HuH-7 (cell line): ENCODE data around the gene RGS5.

Experiments used
- DNase-seq: peaks from one replicate; pipeline ENCODE4 v3.0.0; 2011; ENCODE audit warnings: low spot score

Gene RGS5

DNA sequence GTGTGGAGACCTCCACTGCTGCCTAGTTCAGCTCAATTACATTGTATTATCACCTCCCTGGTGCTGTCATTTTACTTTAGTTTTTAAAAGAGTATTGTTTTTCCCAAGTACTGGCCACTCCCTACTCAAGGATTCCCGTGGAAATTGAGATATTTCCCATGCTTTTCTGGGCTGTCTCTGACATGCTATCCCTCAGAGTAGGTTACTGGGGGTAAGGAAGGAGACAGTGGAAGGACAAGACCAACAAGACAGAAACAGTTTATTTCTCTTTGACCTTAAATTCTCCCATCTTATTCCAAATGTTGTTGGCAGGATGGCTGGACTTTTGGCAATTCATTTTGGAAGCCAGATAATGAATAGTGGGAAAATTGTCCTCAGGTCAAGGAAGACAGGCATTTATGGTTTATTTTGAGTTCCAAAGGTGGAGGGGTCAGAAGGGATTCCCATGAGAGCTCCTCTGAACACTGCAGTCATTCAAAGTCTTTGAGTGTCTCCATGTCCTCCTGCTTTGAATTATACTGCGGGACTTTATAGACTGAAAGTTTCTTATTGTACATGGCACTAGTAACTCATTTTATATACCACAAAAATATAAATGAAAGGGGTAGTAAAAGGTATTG lies 20.3 kb downstream of the RGS5 start:
- no peak for DNase-seq

DNA sequence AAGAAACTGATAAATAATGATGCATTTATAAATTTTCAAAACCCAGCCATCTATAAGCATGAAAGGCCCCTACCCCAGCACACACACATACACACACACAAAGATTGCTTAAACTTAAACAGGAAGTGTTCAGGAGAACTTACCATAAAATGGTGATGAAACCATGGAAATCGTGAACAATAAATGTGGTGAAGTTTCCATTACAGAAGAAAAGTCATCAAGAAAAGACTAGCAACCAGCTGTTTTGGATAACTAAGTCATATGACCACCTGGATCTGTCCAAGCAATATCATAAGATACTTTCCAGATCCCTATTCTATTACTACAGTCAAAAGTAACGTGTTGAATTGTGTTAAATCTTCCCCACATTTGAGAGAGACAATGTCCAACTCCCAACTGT lies 24.1 kb downstream of the RGS5 start:
- no peak for DNase-seq

DNA sequence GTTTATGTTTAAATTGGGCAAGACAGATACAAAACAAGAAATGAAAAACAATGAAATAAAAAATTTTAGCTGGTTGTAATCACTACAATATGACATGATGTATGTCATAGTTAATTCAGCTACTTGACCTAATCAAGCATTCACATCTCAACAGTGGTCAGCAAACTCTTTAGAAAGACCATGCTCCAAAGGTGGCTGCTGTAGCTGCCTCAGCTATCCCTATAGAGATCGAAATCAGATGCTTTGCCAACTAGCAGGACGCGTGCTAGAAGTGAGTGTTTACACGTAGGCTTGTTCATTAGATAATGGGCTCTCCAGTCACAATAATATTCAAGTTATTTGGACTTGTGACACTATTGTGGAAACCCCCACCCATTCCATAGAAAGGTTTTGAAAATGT lies 25.9 kb downstream of the RGS5 start:
- DNase-seq: no peak

DNA sequence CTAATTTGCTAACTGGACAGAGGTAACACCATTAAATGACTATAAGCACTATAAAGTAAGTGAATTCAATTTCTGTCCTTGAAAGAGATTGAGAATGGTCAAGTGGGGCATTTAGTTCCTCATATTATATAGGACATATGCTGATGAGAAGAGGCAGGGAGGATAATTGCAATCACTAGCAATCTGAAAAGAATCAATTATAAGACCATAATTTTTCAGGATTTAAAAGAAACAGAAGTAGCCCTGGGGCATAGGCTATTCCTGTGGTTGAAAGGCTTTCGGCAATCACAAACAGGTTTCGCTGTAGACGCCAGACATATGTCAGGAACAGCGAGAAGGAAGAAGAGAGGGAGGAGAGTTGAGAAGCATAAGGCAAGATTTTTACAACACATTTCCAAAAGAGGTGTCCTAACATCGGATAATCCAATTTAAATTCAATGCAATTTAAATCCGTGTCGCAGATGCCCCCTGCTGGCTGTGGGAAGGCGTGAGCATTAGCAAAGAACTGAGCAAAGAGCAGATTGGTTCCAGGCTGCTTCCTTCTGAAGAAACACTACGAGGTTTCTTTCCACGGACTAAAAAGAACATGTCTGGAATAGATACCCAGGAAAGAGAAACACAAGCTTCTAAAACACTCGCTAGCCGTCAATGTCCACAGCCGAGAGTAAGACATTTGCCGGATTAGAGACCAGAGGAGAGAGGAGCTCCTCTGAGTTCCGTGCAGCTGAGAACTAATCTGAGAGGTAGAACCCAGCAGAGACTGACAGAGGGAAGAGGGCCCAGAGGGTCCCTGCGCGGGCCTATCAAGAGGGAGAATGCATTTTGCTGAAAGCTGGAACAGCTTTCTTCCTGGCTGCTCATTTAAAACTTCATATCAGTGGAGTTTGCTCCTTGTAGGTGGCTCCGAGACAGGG lies 27.9 kb downstream of the RGS5 start:
- peak; percentile 21 for DNase-seq

DNA sequence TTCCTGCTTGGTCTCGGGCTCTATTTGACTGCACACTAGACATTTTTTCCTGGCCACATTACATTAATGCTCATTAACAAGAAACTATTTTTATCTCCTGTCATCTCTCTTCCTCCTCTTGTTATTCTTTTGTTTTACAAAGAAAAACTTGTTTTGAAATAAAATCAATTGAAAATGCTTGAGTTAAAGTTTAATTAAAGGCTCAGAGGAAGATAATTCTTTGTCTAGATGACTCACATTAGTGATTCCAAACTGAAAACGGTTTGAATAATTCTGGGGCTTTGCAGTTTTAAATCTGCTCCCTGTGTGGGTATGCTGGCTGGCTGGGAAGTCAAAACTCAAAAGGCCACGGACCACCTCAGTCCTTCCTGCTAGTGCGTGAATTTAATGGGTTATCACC lies 29.6 kb downstream of the RGS5 start:
- DNase-seq: no peak

DNA sequence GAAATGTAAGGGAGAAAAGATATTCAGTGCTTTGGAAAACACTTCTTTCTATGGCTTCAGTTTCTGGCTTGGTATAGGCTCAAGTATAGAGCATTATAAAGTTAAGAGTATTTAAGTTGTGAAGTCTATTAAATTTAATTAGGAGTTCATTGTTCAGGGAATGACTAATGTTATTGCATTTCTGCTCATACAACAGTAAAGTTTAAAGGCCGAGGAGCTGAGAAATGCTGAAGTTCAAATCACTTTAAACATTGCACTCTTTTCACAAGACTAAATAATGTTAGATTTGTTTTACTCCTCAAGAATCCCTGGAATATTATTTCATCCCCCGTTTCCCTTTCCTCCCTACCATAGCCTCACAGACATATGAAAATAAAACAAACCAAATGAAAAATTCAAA lies 30.1 kb downstream of the RGS5 start:
- no peak for DNase-seq

DNA sequence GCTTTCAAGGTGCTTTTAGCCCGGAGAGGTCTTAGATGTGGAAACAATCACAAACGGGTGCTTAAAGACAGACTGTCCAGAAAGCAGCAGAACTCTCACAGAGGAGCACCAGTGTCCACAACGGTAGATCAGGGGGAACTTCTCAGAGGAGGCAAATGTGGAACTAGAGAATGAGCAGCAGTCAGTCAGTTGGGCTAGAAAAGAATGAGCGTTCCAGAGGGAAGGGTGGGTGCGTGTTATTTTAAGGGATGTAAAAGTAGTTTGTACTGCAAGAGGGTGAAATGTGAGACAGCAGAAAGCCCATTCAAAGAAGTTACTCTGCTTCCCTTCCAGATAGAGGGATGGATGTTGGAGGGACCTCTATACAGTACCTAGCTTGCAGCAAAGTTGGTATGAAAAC lies 30.9 kb downstream of the RGS5 start:
- no peak for DNase-seq

DNA sequence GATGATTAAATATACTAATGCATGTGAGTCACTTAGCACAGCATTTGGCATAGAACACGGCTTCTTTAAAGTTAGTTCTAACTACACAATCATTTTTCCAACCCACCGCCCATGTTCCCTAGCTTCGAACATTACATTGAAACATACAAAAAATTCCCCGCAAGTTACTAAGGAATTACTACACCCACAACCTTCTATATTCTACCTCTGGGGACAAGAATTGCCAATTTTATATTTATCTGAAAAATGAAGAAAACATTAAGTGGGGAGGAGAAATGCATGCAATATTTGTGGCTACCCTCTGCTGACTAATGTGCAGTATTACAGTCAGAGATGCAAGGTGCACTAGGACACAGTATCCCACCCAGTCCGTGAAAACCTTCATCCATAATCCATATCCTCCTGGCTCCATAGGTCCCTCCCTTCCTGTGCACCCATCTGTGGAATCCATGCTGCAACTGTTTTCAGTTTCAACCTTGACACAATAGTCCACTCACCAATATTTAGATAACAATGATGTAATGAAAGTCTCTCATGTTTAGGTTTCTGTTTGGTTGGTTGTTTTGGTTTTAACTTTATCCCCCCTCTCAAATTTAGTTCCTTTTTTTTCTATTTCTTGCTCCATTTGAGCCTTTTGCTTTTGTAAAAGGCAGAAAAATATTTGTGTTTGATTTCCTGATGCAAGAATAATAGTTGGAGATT lies 31.6 kb downstream of the RGS5 start:
- peak; percentile 8 for DNase-seq

DNA sequence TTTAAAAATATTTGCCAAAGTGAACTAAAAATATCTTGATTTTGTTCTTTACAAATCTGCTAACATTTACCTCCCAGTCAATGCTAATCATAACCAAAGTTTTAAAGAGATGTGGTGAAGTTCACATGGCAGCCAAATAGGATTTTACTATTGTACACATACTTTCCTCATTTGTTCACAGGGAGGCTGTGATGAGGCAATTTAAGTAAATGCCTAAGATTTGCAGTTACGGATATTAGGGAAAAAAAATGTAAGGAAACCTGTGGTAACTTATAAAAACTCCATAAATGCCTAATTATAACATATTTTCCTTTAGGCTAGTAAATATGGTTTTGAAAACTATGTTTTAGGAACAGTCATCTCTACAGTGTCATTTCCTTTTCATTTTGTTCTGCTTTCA lies 32.4 kb downstream of the RGS5 start:
- DNase-seq: no peak

DNA sequence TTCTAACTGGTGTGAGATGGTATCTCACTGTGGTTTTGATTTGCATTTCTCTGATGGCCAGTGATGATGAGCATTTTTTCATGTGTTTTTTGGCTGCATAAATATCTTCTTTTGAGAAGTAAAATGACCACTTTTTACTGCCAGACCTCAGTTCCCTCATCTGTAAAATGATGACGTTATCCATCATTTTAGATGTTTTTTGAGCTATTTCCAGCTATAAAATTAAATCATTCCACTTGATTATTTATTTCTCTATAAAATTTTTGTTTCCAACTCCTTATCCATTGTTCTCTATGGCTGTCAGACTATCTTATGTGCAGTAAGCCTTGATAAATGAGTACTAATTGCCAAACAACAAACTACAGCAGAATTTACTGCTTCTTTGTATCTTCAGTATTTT lies 33.2 kb downstream of the RGS5 start:
- DNase-seq: no peak

DNA sequence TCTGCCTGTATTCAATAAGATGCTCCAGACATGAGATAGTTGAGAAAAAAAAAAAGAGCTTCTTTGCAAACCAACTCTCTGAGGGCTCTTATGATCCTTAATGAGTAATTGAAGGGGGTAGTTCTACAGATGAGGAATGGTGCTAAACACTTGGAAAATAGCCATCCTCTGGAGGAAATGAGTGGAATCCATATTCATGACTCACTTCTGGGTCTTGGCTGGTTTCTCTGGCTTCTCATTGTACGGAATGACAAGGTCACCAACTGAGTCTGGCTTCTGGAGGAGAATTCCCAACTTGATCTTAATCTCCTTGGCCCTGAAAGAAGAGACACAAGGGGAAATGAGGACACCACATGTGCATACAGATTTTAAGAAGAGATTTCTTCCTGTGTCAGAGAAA lies 34.7 kb downstream of the RGS5 start:
- no peak for DNase-seq

DNA sequence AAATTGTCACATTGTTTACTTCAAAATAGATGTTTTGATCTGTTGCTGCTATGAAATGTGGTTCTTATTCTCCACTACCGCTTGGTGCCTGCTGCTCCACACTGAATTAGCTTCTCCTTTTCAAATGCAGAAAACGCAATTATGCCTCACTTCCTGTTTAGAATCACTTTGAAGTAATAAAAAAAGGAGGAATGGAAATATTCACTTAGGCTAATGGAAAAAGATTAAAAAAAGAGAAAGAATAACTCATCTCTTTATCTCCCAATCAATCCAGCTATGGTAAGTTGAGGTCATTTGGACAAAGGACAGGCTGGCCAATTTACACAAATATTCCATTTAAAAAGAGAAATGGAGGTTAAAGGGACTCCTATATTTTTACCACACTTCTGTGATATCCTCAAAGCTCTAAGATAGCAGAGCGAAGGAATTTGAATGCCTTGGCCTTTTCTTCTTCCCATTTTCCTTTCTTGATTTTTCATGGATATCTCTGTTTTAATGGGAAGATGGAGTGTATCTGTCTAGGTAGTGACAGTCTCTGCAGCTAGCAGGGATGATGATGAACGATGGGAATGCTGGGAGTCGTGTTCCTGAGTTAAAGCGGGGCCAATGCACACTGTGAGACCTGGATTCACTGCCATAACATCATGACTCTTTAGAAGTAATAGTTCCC lies 35.7 kb downstream of the RGS5 start:
- no peak for DNase-seq

DNA sequence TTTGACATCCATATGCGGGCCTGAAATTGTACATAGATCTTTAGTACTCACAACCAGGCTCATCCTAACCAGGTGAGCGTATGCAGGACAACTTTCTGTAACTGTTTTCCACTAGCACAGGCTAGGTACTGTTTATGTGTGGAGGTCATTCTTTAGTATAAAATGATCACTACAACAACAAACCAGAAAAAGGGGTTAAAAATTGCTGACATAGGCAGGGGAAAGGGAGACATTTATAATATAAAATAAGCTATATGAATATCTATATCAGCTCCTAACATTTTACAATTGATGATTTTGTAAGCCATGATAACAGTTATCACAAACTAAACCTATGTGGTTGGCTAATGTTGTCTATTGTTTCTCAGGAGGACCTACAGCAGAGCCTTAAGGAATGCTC lies 37.6 kb downstream of the RGS5 start:
- DNase-seq: no peak

DNA sequence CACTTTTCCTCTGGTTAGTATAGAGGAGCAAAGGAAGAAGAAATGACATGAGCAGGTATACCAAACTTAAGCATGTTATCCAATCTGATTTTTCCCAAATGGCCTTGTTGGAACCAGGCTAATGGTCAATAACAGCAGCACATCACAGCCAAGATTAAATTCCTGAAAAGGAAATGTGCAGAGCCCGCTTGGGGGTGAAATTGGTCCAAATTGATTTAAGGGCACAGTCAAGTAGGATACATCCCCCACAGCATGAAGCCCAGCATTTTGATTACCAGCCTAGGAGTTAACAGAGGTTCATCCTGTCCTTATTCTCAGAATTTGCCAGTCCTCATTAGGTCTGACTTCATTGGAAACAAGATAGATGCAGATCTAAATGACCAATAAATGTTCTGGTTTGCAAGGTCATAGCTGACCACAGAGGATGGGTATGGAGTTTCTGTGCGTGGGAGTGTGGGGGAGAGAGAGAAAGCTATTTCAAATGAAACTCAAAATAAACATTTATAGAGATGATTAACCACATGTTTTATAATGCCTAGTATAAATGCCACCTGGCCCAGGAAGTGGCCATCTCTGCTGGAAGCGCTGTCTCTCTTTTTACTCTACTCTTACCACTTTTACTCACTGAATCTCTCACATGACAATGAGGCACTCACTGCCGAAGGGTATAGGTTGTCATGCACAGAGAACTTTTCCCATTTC lies 38.7 kb downstream of the RGS5 start:
- DNase-seq: no peak

DNA sequence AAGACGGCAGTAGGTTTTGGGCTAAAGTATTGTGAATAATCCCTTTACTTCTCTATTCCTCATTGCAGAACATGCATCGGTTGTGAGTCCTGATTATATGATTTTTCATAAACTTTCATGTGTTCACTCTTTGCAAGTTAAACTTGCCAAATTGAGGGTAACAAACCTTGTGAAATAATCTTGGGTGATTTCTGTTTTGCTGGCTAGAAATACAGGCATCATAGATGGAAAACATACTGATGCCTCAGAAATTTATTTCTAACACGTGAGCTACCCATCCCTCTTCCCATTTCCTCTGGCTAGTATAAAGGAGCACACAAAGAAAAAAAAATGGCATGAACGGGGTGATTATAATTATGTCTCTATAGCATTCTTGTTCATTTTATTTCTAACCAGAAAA lies 39.6 kb downstream of the RGS5 start:
- no peak for DNase-seq

DNA sequence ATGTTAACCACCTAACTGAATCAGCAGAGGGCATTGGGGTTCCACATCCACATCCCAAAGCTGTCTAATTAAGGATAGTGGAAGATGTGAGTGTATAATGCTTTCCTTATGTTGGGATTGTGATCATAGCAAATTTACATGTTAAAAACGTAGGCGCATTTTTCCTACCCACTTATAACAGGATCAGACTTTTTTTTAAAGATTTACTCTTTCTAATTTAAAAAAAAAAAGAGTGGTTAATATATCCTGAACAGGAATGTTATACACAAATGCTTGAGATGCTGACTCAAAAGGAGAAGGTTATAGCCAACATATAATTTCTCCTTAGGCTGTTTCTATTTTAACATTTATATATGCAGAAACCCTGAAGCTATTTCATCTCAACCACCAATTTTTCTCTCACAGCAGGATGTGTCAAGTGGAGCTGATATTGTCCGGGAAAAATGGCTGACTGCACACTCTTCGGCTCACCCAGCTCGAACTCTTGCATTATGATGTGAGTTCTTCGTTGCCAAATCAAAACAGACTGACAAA lies 40.3 kb downstream of the RGS5 start:
- no peak for DNase-seq

DNA sequence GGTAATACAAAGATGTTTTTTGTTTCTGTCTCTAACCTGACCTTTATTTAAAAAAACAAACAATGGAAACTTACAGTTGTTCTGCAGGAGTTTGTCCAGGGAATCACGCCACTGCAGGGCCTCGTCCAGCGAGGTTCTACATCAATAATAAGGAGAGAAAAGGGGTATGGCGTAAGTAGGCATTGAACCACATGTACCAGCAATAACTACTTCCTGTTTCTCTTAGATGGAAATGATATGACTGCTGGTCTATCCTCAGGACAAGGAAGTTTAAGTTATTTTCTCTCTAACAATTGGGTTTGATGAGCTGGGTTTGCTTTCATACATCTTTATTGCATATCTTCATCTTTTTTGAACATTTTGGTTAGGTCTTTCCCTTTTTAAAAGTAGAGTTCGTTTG lies 40.9 kb downstream of the RGS5 start:
- no peak for DNase-seq

DNA sequence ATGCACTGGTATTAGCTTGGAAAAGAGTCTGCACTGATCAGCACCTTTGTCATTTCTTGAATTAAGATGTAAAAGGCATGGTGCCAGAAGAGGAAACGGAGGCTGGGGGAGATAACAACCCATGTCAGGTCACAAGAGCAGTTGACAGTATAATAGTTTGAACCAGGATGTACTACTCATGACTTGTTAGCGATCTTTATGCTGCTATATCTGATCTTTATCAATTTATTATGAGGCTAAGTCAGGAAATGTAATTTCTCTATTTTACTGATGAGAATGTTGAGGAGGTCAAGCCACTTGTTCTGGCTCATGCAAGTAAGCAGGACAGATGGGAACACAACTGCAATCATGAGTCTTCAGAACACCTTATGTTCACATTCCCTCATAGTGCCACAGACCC lies 41.4 kb downstream of the RGS5 start:
- DNase-seq: no peak

DNA sequence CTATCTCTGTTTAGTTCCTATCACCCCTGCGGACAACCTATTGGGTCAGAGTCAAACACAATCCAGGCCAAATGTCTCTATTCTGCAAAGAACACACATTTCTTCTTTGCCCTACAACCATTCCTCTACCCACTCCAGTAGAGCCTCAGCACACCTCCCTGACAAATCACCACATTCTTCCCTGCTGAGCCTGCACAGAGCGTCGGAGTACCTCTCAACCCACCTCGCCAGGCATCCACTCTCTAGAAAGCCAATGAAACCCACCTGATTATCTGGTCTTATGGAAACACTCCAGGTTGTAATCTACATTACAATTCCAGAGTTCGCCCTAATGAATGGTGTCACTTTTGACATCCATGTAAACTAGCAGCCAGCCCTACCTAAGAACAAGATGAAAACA lies 47.1 kb downstream of the RGS5 start:
- DNase-seq: no peak

DNA sequence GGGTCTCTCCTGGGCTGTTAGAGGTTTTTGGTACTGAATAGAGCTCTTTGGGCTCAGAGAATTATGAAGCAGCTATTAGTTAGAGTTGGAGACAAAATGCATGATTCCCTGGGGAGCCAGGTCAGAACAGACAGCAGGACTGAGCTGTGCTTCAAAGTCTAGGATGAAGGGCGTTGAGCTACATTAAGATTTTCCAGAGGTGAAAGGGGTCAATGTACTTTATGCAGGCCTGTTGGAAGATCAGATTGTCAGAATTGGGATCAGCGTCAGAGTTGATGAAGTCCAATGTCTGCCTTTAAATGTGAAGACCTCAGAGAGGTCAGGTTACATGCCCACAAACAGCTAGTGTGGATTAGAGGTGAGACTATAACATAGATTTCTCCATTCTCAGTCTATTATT lies 53.8 kb downstream of the RGS5 start:
- DNase-seq: no peak

DNA sequence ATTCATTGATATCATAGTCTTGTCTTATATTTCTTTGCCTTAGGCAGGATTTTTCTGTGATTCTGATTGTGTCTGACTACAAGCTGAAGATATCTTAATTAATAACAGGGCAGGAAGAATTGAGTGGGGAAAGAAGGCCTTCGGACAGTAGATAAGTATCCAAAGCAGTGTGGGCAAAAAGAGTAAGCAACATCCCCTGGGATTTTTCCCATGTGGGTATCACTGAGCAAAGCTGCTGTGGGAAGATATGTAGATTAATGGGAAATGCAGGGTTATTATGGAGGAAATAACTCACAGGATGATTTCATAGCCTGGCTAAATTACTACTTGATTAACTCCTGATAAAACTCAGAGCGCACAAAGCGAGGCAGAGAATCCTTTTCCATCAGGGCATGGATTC lies 55.7 kb downstream of the RGS5 start:
- DNase-seq: no peak

DNA sequence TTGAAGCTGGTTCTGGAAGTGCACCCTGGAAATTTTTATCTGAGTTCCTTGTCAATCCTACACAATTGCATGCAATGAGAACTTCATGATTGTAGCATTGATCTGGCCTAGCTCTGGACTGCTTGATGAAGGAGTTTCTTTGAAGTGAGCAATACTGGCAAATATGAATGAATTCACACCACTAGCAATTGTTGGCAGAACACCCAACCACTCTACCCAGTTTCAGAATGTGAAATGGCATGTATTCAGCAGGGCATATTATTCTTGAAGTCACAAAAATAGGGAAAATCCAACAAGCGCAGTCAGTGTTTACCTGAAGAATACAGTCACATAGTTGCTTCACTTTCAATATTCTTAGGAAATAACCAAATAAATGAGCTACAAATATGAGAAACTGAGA lies 57.3 kb downstream of the RGS5 start:
- no peak for DNase-seq
